Hepatocyte (in vitro differentiated cells): Measurements from ENCODE around the gene HNF1B.

Experiments used
- CTCF ChIP-seq: fragments of 200-600 bp; sonication (generic); IDR thresholded peaks from 2 replicates; pipeline ENCODE4 v1.5.1; 2016; ENCODE audit warnings: antibody characterized with exemption, mild to moderate bottlenecking; ENCODE audit not compliant: poor library complexity
- EZH2 ChIP-seq: fragments of 200-600 bp; sonication (generic); IDR thresholded peaks from 2 replicates; pipeline ENCODE4 v1.6.1; 2016; ENCODE audit warnings: antibody characterized with exemption, mild to moderate bottlenecking, borderline replicate concordance
- EZH2phosphoT487 ChIP-seq: fragments of 200-600 bp; sonication (generic); IDR thresholded peaks from one replicate; pipeline ENCODE4 v1.6.1; 2018; ENCODE audit warnings: antibody characterized with exemption, mild to moderate bottlenecking, low read depth, moderate library complexity; ENCODE audit not compliant: unreplicated experiment, severe bottlenecking

- TF ChIP-seq EZH2phosphoT487 (no peak), CTCF (no peak), EZH2 (no peak)
These were observed 82.5 kb downstream of the HNF1B start for GRCh38 chr17:37662353-37662752.
